Adrenal gland (tissue), 5 donors: ENCODE results near the gene CEP78.

Source experiments
- CTCF ChIP-seq, 6 experiments: fragments of 450-650 bp in 4 of 6; fragments of 200-600 bp in 2 of 6; sonication (generic) in 1 of 6; IDR thresholded peaks; 1 replicate in 5 of 6; 2 replicates in 1 of 6; pipeline versions ENCODE4 v1.5.1 to v1.8.0; 2016 to 2021; ENCODE audit warnings: antibody characterized with exemption in 6 of 6, mild to moderate bottlenecking in 2 of 6, moderate library complexity in 1 of 6
- POLR2A ChIP-seq, 2 donors: fragments of 450-650 bp; IDR thresholded peaks; one replicate each; pipeline ENCODE4 v1.6.1; 2017; ENCODE audit warnings: antibody characterized with exemption in 2 of 2, mild to moderate bottlenecking in 2 of 2, moderate library complexity in 1 of 2
- donor health status: DM: no; HTN: no; CAD: no.

GRCh38 chr9:78296201-78296892 is 60.5 kb downstream of the CEP78 start:
- TF ChIP-seq CTCF (IDR thresholded peaks at IDR 0.05) (no peak), POLR2A (IDR thresholded peaks at IDR 0.05) (peak in 1 of 2 donors; percentile 35)
